MCF 10A (cell line): ENCODE results near the gene TAF9B. TPM values are rescaled to one million over a fixed set of nuclear protein-coding genes. Genes with fewer than 3 reads are reported as not detected.

Experiments used
- total RNA-seq: library from RNA; stranded (reverse); gene quantifications from 2 replicates; pipeline ENCODE4 v1.2.3, GENCODE V29; 2022

Gene TAF9B
- total RNA-seq, 1 experiment from 2014 or later: 11.8 TPM

Other genes with a start within 250 kb of the TAF9B start
- 50.3 and 60.2 TPM in 2 replicates for gene MAGT1, start 244.2 kb downstream of the TAF9B start, total RNA-seq
- gene COX7B, start 240.2 kb downstream of the TAF9B start, total RNA-seq: 245 and 344 TPM in 2 replicates
- 3.8 and 4.8 TPM in 2 replicates for gene ATP7A, start 229.0 kb downstream of the TAF9B start, total RNA-seq
- not detected in 2 replicates for gene PGAM4, start 170.0 kb downstream of the TAF9B start, total RNA-seq
- gene PGK1, start 35.4 kb downstream of the TAF9B start, total RNA-seq: 279 and 310 TPM in 2 replicates
- 0.16 TPM in 1 of 2 replicates, not detected in the other for gene CYSLTR1, start 188.0 kb upstream of the TAF9B start, total RNA-seq